C4-2B (cell line): Measurements from ENCODE around the gene NT5C1A.

Experiments
- ZFX ChIP-seq: fragments of 450-650 bp; IDR thresholded peaks from 2 replicates; pipeline ENCODE4 v1.6.1; 2017
- TF ChIP-seq, protein P1 (sequence below): fragments of 450-650 bp; conservative IDR thresholded peaks from 2 replicates; pipeline ENCODE4 v1.5.1; 2017; ENCODE audit warnings: mild to moderate bottlenecking

GRCh38 chr1:39720094-39720999 is 48.4 kb upstream of the NT5C1A start:
- TF ChIP-seq, protein P1, sequence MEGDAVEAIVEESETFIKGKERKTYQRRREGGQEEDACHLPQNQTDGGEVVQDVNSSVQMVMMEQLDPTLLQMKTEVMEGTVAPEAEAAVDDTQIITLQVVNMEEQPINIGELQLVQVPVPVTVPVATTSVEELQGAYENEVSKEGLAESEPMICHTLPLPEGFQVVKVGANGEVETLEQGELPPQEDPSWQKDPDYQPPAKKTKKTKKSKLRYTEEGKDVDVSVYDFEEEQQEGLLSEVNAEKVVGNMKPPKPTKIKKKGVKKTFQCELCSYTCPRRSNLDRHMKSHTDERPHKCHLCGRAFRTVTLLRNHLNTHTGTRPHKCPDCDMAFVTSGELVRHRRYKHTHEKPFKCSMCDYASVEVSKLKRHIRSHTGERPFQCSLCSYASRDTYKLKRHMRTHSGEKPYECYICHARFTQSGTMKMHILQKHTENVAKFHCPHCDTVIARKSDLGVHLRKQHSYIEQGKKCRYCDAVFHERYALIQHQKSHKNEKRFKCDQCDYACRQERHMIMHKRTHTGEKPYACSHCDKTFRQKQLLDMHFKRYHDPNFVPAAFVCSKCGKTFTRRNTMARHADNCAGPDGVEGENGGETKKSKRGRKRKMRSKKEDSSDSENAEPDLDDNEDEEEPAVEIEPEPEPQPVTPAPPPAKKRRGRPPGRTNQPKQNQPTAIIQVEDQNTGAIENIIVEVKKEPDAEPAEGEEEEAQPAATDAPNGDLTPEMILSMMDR: peak; percentile 83
- no peak for TF ChIP-seq ZFX
